HCT116 (cell line): ENCODE measurements around the gene TEDC1. TPM values are rescaled to one million over a fixed set of nuclear protein-coding genes. Genes with fewer than 3 reads are reported as not detected.

Experiments
- ATAC-seq: fragments of 200-7000 bp; cut with Tn5 transposase; 2 replicates; pipeline ENCODE4 v1.9.1; 2020; ENCODE audit warnings: mild to moderate bottlenecking, moderate library complexity
- BruUV-seq: library from RNA; stranded (reverse); fragments of 400-500 nt; replicated peaks from 2 replicates; lab custom pipeline; 2021; lab: Mats Ljungman, UMichigan
- CTCF ChIA-PET: fragments of 300-600 bp; sonication (Branson Sonifier 250); formaldehyde crosslinking; loops from one replicate; lab custom pipeline; 2021; ENCODE audit warnings: antibody characterized with exemption; lab: Charles Lee
- POLR2A ChIA-PET: fragments of 300-600, 350-600 bp; sonication (Branson Sonifier 250); formaldehyde crosslinking; loops from one replicate; lab custom pipeline; 2021; ENCODE audit warnings: antibody characterized with exemption; lab: Charles Lee
- RAD21 ChIA-PET, 2 experiments: fragments of 300-600 bp; sonication (Branson Sonifier 250); formaldehyde crosslinking; loops; one replicate each; lab custom pipeline; 2023; ENCODE audit warnings: low total read pairs in 2 of 2; ENCODE audit not compliant: uncharacterized antibody in 2 of 2, unreplicated experiment in 2 of 2, low non-redundant PET in 1 of 2; lab: Charles Lee
- DNase-seq: peaks from one replicate; pipeline ENCODE4 v3.0.0-alpha.2; 2010; ENCODE audit warnings: low read depth, low spot score
- H2AFZ ChIP-seq: fragments of 200-600 bp; shearing (Covaris generic), sonication (generic); 2 replicates; pipeline ENCODE4 v1.6.1; 2017; ENCODE audit warnings: low read depth, mixed run types, mixed read lengths, antibody characterized with exemption, low read length; ENCODE audit not compliant: poor library complexity, severe bottlenecking
- H3K27ac ChIP-seq: 2 replicates; pipeline ENCODE4 v1.5.1; 2012; ENCODE audit warnings: low read depth, low read length
- H3K27me3 ChIP-seq: fragments of 200-600 bp; sonication (generic); 2 replicates; pipeline ENCODE4 v1.6.1; 2016; ENCODE audit warnings: mixed run types, low read length, mixed read lengths; ENCODE audit not compliant: insufficient read depth
- H3K36me3 ChIP-seq, 2 experiments: fragments of 200-500 bp in 1 of 2; fragments of 200-600 bp in 1 of 2; sonication (Bioruptor generic) in 1 of 2; sonication (generic) in 1 of 2; 2 replicates each; pipeline versions ENCODE4 v1.5.1 to v1.6.1; 2014 to 2016; ENCODE audit warnings: low read length in 2 of 2, inconsistent platforms in 1 of 2, mixed read lengths in 1 of 2, mixed run types in 1 of 2; ENCODE audit not compliant: insufficient read depth in 2 of 2, control insufficient read depth in 1 of 2
- H3K4me1 ChIP-seq, 2 experiments: fragments of 200-600 bp in 1 of 2; sonication (generic) in 1 of 2; 2 replicates each; pipeline versions ENCODE4 v1.5.1 to v1.6.1; 2012 to 2017; ENCODE audit warnings: low read length in 2 of 2, inconsistent platforms in 1 of 2, mild to moderate bottlenecking in 1 of 2, mixed read lengths in 1 of 2, mixed run types in 1 of 2, moderate library complexity in 1 of 2; ENCODE audit not compliant: insufficient read depth in 2 of 2, control insufficient read depth in 1 of 2
- H3K4me2 ChIP-seq: fragments of 200-600 bp; sonication (generic); 2 replicates; pipeline ENCODE4 v1.6.1; 2017; ENCODE audit warnings: mixed run types, low read length, mixed read lengths
- H3K4me3 ChIP-seq, 2 experiments: fragments of 200-600 bp in 1 of 2; sonication (generic) in 1 of 2; replicated peaks in 1 of 2; 2 replicates each; pipeline ENCODE4 v1.5.1; 2011 to 2016; ENCODE audit warnings: low read length in 2 of 2, control low read depth in 1 of 2, low read depth in 1 of 2, mild to moderate bottlenecking in 1 of 2, mixed read lengths in 1 of 2, mixed run types in 1 of 2
- H3K79me2 ChIP-seq: fragments of 200-600 bp; sonication (generic); 2 replicates; pipeline ENCODE4 v1.6.1; 2017; ENCODE audit warnings: mild to moderate bottlenecking, mixed run types, low read length, moderate library complexity, mixed read lengths; ENCODE audit not compliant: insufficient read depth
- H3K9ac ChIP-seq: fragments of 200-600 bp; sonication (generic); 2 replicates; pipeline ENCODE4 v1.6.1; 2016; ENCODE audit warnings: low read length, mixed read lengths
- H3K9me2 ChIP-seq: fragments of 200-600 bp; sonication (generic), shearing (Covaris generic); 2 replicates; pipeline ENCODE4 v1.6.1; 2017; ENCODE audit warnings: mixed run types, mild to moderate bottlenecking, moderate library complexity; ENCODE audit not compliant: insufficient read depth
- H3K9me3 ChIP-seq, 2 experiments: fragments of 200-500 bp in 1 of 2; fragments of 200-600 bp in 1 of 2; sonication (Bioruptor generic) in 1 of 2; sonication (generic) in 1 of 2; 2 replicates each; pipeline ENCODE4 v1.6.1; 2014 to 2017; ENCODE audit warnings: low read length in 2 of 2, mixed read lengths in 2 of 2, inconsistent platforms in 1 of 2, low read depth in 1 of 2, mild to moderate bottlenecking in 1 of 2, mixed run types in 1 of 2, moderate library complexity in 1 of 2; ENCODE audit not compliant: control insufficient read depth in 1 of 2, insufficient read depth in 1 of 2
- H4K20me1 ChIP-seq: fragments of 200-600 bp; sonication (generic), shearing (Covaris generic); 2 replicates; pipeline ENCODE4 v1.6.1; 2017; ENCODE audit warnings: mixed run types, mild to moderate bottlenecking, moderate library complexity; ENCODE audit not compliant: insufficient read depth
- ATF3 ChIP-seq: IDR thresholded peaks from 2 replicates; pipeline ENCODE4 v1.6.1; 2012
- CEBPB ChIP-seq: IDR thresholded peaks from 2 replicates; pipeline ENCODE4 v1.6.1; 2012; ENCODE audit warnings: low read depth
- EZH2phosphoT487 ChIP-seq: fragments of 200-600 bp; IDR thresholded peaks from 2 replicates; pipeline ENCODE4 v1.6.1; 2018; ENCODE audit warnings: antibody characterized with exemption, borderline replicate concordance
- JUND ChIP-seq: IDR thresholded peaks from 2 replicates; pipeline ENCODE4 v1.6.1; 2012
- MAX ChIP-seq: IDR thresholded peaks from 2 replicates; pipeline ENCODE4 v1.6.1; 2012
- POLR2AphosphoS5 ChIP-seq: IDR thresholded peaks from 2 replicates; pipeline ENCODE4 v1.6.1; 2011; ENCODE audit warnings: mild to moderate bottlenecking, low read depth, low read length, moderate library complexity
- RAD21 ChIP-seq: IDR thresholded peaks from 2 replicates; pipeline ENCODE4 v1.6.1; 2012; ENCODE audit warnings: low read depth, mild to moderate bottlenecking
- SP1 ChIP-seq: IDR thresholded peaks from 2 replicates; pipeline ENCODE4 v1.6.1; 2012; ENCODE audit warnings: low read depth
- TCF7L2 ChIP-seq: IDR thresholded peaks from 2 replicates; pipeline ENCODE4 v1.7.0; 2011; ENCODE audit warnings: borderline replicate concordance, inconsistent platforms; ENCODE audit not compliant: insufficient read depth, insufficient read length; ENCODE audit errors: extremely low read depth
- YY1 ChIP-seq: IDR thresholded peaks from 2 replicates; pipeline ENCODE4 v1.6.1; 2011; ENCODE audit warnings: low read length, low read depth, moderate library complexity, mild to moderate bottlenecking; ENCODE audit not compliant: insufficient replicate concordance; ENCODE audit errors: extremely low read depth
- intact Hi-C: fragments of 100-400 bp; cut with micrococcal nuclease; formaldehyde crosslinking; loops from 2 replicates; pipeline ENCODE4 v1.10.0; 2022
- total RNA-seq: library from RNA; stranded (reverse); gene quantifications from one replicate; pipeline ENCODE4 v1.2.1, GENCODE V29; 2021; ENCODE audit not compliant: unreplicated experiment

The TEDC1 gene
- total RNA-seq, 1 experiment from 2014 or later = 40.4 TPM

DNA sequence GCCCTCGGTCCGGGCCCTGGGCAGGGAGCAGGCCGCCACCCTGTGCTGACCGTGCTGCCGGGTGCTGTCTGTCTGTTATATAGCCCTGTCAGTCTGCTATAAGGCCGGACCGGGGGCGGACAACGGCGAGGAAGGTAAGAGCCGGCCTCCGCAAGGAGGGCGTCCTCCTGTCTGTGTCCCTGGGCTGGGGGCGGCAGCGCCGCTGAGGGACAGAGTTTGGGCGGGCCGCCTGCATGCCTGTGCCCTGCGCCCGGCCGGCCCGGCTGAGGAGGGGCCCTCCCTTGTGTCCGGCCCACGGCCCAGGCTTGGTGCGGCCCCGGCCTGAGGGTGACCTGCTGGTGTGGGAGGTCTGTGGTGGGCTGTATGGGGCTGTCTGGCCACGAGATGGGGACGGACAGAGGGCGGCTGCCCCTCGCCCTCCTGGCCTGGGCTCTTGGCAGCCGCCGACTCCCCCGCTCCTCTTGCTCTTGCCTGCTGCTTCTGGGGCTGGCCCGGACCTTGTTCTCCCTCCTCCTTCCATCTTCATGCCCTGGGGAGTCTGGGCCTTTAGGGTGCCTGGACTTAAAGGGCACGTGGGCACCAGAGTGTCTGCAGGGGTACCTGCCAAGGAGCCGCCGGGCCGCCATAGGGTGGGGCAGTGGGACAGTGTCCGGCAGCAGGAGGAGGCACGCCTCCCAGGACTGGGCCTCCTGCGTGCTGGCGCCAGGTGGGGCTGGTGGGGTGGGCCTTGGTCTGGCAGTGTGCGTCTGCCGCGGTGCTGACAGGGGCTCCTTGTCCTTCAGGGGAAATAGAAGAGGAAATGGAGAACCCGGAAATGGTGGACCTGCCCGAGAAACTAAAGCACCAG, 41.5 kb upstream of the TEDC1 start:
- H3K79me2 ChIP-seq = peaks cover 20% of the 10 kb centered on the region; the same call in 1 of the 2 replicates
- RAD21 ChIA-PET = no interaction called here
- CTCF ChIA-PET = no interaction called here
- H3K4me2 ChIP-seq = no peak overlapping the region
- no peak for ATAC-seq
- peaks cover 6 to 22% of the 10 kb centered on the region in 2 experiments; a peak in 3 of 4 replicates for H3K36me3 ChIP-seq
- no peaks in the 10 kb centered on the region for H3K9me2 ChIP-seq
- no peak for TF ChIP-seq EZH2phosphoT487
- TF ChIP-seq JUND = no peak
- no peak for TF ChIP-seq SP1
- TF ChIP-seq YY1 = no peak
- TF ChIP-seq MAX = no peak
- no peak for TF ChIP-seq CEBPB
- TF ChIP-seq ATF3 = no peak
- TF ChIP-seq POLR2AphosphoS5 = no peak
- TF ChIP-seq TCF7L2 = no peak
- TF ChIP-seq RAD21 = no peak
- H3K4me1 ChIP-seq = no peaks in the 10 kb centered on the region
- POLR2A ChIA-PET = no interaction called here
- no peaks in the 10 kb centered on the region for H4K20me1 ChIP-seq
- no peaks in the 10 kb centered on the region for H3K27me3 ChIP-seq
- H3K27ac ChIP-seq = no peak overlapping the region
- intact Hi-C loops = no loop called here
- no peak overlapping the region for H2AFZ ChIP-seq
- no peaks in the 10 kb centered on the region for H3K9me3 ChIP-seq
- H3K4me3 ChIP-seq = no peak overlapping the region
- DNase-seq = no peak
- no TSS peak for BruUV-seq
- H3K9ac ChIP-seq = no peak overlapping the region
